Nephron (organoid): ENCODE results near the gene UNC5C.

Experiments
- H3K27ac Mint-ChIP-seq, 3 experiments: 2 replicates each; pipeline ENCODE4 v1.8.0; 2020; ENCODE audit warnings: mixed read lengths in 3 of 3, mild to moderate bottlenecking in 2 of 3, moderate library complexity in 1 of 3
- H3K27me3 Mint-ChIP-seq: 2 replicates; pipeline ENCODE4 v1.8.0; 2021; ENCODE audit warnings: low read depth, mild to moderate bottlenecking, moderate library complexity, mixed read lengths
- H3K36me3 Mint-ChIP-seq: 2 replicates; pipeline ENCODE4 v1.8.0; 2020; ENCODE audit warnings: low read depth, mixed read lengths
- H3K4me1 Mint-ChIP-seq: 2 replicates; pipeline ENCODE4 v1.8.0; 2020; ENCODE audit warnings: mixed read lengths
- H3K4me3 Mint-ChIP-seq, 3 experiments: 2 replicates each; pipeline ENCODE4 v1.8.0; 2020; ENCODE audit warnings: mild to moderate bottlenecking in 3 of 3, mixed read lengths in 3 of 3, moderate library complexity in 2 of 3
- H3K9me3 Mint-ChIP-seq: 2 replicates; pipeline ENCODE4 v1.8.0; 2020; ENCODE audit warnings: mixed read lengths
- CTCF ChIP-seq, 3 experiments: fragments of 200-600 bp; sonication (generic); IDR thresholded peaks; one replicate each; pipeline ENCODE4 v1.5.0; 2021; ENCODE audit warnings: antibody characterized with exemption in 3 of 3; ENCODE audit not compliant: unreplicated experiment in 3 of 3

The UNC5C gene

GRCh38 chr4:95446173-95446572 is 102.6 kb downstream of the UNC5C start:
- H3K4me1 Mint-ChIP-seq, result peaks cover 6% of the 10 kb centered on the region
- no peaks in the 10 kb centered on the region for H3K27me3 Mint-ChIP-seq
- H3K4me3 Mint-ChIP-seq, result no peak overlapping the region
- peaks cover 12% of the 10 kb centered on the region for H3K36me3 Mint-ChIP-seq
- H3K9me3 Mint-ChIP-seq, result no peaks in the 10 kb centered on the region
- H3K27ac Mint-ChIP-seq, result no peak overlapping the region
- TF ChIP-seq CTCF (IDR thresholded peaks at IDR 0.05; ENCODE audit: unreplicated experiment in 3 of 3), result no peak

GRCh38 chr4:95445251-95445650 is 103.5 kb downstream of the UNC5C start:
- peaks cover 12% of the 10 kb centered on the region for H3K36me3 Mint-ChIP-seq
- no peaks in the 10 kb centered on the region for H3K9me3 Mint-ChIP-seq
- H3K4me1 Mint-ChIP-seq, result peaks cover 12% of the 10 kb centered on the region
- TF ChIP-seq CTCF (IDR thresholded peaks at IDR 0.05; ENCODE audit: unreplicated experiment in 3 of 3), result no peak
- no peaks in the 10 kb centered on the region for H3K27me3 Mint-ChIP-seq
- no peak overlapping the region for H3K4me3 Mint-ChIP-seq
- H3K27ac Mint-ChIP-seq, result no peak overlapping the region

- Mint-ChIP-seq H3K4me3 (no peak overlapping the region), H3K36me3 (peaks cover 12% of the 10 kb centered on the region), H3K4me1 (peaks cover 12% of the 10 kb centered on the region), H3K9me3 (no peaks in the 10 kb centered on the region), H3K27ac (no peak overlapping the region), H3K27me3 (no peaks in the 10 kb centered on the region)
- no peak for TF ChIP-seq CTCF (IDR thresholded peaks at IDR 0.05; ENCODE audit: unreplicated experiment in 3 of 3)
These were observed 104.0 kb downstream of the UNC5C start for GRCh38 chr4:95444812-95445211.

- peaks cover 6% of the 10 kb centered on the region for H3K36me3 Mint-ChIP-seq
- no peaks in the 10 kb centered on the region for H3K9me3 Mint-ChIP-seq
- no peak for TF ChIP-seq CTCF (IDR thresholded peaks at IDR 0.05; ENCODE audit: unreplicated experiment in 3 of 3)
- H3K4me1 Mint-ChIP-seq, result peaks cover 28% of the 10 kb centered on the region
- H3K4me3 Mint-ChIP-seq, result peak overlapping the region in 1 of 3 experiments; percentile 16
- H3K27ac Mint-ChIP-seq, result peak overlapping the region; percentile 34 to 90 (median 64)
- no peaks in the 10 kb centered on the region for H3K27me3 Mint-ChIP-seq
These were observed 108.9 kb downstream of the UNC5C start for GRCh38 chr4:95439896-95440295.

- TF ChIP-seq CTCF (IDR thresholded peaks at IDR 0.05; ENCODE audit: unreplicated experiment in 3 of 3), result no peak
- Mint-ChIP-seq H3K4me3 (peak overlapping the region in 2 of 3 experiments; percentile 2 to 6), H3K36me3 (peaks cover 6% of the 10 kb centered on the region), H3K27ac (peak overlapping the region; percentile 34 to 90 (median 64)), H3K27me3 (no peaks in the 10 kb centered on the region), H3K9me3 (no peaks in the 10 kb centered on the region), H3K4me1 (peaks cover 28% of the 10 kb centered on the region)
These were observed 109.7 kb downstream of the UNC5C start for GRCh38 chr4:95439071-95439470.

GRCh38 chr4:95432466-95432865 is 116.3 kb downstream of the UNC5C start:
- H3K4me1 Mint-ChIP-seq, result peaks cover 26% of the 10 kb centered on the region
- no peak overlapping the region for H3K4me3 Mint-ChIP-seq
- no peaks in the 10 kb centered on the region for H3K27me3 Mint-ChIP-seq
- no peak for TF ChIP-seq CTCF (IDR thresholded peaks at IDR 0.05; ENCODE audit: unreplicated experiment in 3 of 3)
- H3K9me3 Mint-ChIP-seq, result no peaks in the 10 kb centered on the region
- H3K27ac Mint-ChIP-seq, result peak overlapping the region; percentile 21 to 85 (median 34)
- H3K36me3 Mint-ChIP-seq, result peaks cover 6% of the 10 kb centered on the region
